PC-9 (cell line): ENCODE data around the gene TSPAN18.

Experiments
- EZH2 ChIP-seq: fragments of 200-600 bp; sonication (generic); IDR thresholded peaks from 2 replicates; pipeline ENCODE4 v1.8.0; 2017; ENCODE audit warnings: antibody characterized with exemption, low read depth
- TF ChIP-seq, protein P1 (sequence below): fragments of 200-600 bp; sonication (generic); conservative IDR thresholded peaks from 2 replicates; pipeline ENCODE4 v1.6.1; 2017; ENCODE audit warnings: mixed run types, antibody characterized with exemption, mild to moderate bottlenecking, moderate library complexity

DNA sequence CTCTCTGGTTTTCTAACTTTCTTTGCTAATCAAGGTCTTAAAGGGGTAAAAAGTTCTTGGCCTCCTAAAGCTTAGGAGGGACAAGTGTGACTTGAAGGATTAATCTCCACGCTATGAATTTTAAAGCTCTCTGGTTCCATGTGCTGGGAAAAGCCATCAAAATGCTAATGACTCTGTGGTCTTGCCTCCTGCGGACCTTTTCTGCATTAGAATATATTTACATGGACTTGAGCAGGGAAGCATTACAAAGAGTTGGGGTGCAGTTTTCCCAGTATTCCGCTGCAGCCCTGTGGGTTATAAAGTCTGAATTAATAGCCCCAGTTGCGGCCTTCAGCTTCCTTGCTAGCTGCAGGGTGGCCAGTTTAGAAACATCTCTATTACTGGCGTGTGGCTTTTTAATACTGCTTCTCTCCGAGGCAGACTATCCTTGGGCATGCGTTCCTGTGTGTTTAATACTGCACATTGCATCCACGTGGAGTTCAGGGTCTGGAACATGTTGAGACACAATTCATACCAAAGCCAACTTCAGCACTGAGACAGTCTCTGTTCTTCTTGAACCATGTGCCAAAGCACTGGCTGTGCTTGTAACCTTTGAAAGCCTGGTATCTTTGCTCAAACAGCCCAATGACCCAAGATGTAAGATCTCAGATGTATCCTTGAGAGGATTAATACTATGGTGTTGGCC is 27.3 kb downstream of the TSPAN18 start:
- TF ChIP-seq, protein P1, sequence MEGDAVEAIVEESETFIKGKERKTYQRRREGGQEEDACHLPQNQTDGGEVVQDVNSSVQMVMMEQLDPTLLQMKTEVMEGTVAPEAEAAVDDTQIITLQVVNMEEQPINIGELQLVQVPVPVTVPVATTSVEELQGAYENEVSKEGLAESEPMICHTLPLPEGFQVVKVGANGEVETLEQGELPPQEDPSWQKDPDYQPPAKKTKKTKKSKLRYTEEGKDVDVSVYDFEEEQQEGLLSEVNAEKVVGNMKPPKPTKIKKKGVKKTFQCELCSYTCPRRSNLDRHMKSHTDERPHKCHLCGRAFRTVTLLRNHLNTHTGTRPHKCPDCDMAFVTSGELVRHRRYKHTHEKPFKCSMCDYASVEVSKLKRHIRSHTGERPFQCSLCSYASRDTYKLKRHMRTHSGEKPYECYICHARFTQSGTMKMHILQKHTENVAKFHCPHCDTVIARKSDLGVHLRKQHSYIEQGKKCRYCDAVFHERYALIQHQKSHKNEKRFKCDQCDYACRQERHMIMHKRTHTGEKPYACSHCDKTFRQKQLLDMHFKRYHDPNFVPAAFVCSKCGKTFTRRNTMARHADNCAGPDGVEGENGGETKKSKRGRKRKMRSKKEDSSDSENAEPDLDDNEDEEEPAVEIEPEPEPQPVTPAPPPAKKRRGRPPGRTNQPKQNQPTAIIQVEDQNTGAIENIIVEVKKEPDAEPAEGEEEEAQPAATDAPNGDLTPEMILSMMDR = no peak
- TF ChIP-seq EZH2 = no peak
